ENCODE results near the gene NDFIP2. TPM values are rescaled to one million over a fixed set of nuclear protein-coding genes. Genes with fewer than 3 reads are reported as not detected.

Gene NDFIP2
- total and polyA plus RNA-seq, 5 donors from 2014 or later: 2.9 to 5.4 (median 4.7) TPM

GRCh38 chr13:79540504-79540903 is 59.5 kb downstream of the NDFIP2 start:
- peaks cover 0 to 9% (median under 1%) of the 10 kb centered on the region in 4 donors for H3K4me1 Mint-ChIP-seq
- no peak overlapping the region for H3K27ac Mint-ChIP-seq
- H3K9me3 Mint-ChIP-seq: no peaks in the 10 kb centered on the region
- H3K36me3 ChIP-seq (ENCODE audit: control insufficient read depth, insufficient read depth, low read length): no peaks in the 10 kb centered on the region
- ATAC-seq (ENCODE audit: low read depth in 2 of 2) (no peak), DNase-seq (no peak)
- no peak overlapping the region for H3K27ac ChIP-seq (ENCODE audit: insufficient read depth, low read length, poor library complexity, severe bottlenecking)
- no peaks in the 10 kb centered on the region for H3K36me3 Mint-ChIP-seq
- H3K27me3 Mint-ChIP-seq: no peaks in the 10 kb centered on the region
- H3K4me1 ChIP-seq (ENCODE audit: control insufficient read depth, insufficient read depth, low read length, poor library complexity, severe bottlenecking): no peaks in the 10 kb centered on the region
- no peak overlapping the region for H3K4me3 Mint-ChIP-seq
- no peaks in the 10 kb centered on the region for H3K9me3 ChIP-seq (ENCODE audit: control insufficient read depth in 2 of 2, low read length in 2 of 2)
- no peaks in the 10 kb centered on the region for H3K27me3 ChIP-seq (ENCODE audit: control insufficient read depth, insufficient read depth, low read length)
- no peak overlapping the region for H3K4me3 ChIP-seq (ENCODE audit: low read depth, low read length)

- Histone ChIP-seq H3K27ac (ENCODE audit: insufficient read depth, low read length, poor library complexity, severe bottlenecking) (no peak overlapping the region), H3K4me3 (ENCODE audit: low read depth, low read length) (no peak overlapping the region), H3K27me3 (ENCODE audit: control insufficient read depth, insufficient read depth, low read length) (no peaks in the 10 kb centered on the region), H3K9me3 (ENCODE audit: control insufficient read depth in 2 of 2, low read length in 2 of 2) (no peaks in the 10 kb centered on the region), H3K36me3 (ENCODE audit: control insufficient read depth, insufficient read depth, low read length) (no peaks in the 10 kb centered on the region), H3K4me1 (ENCODE audit: control insufficient read depth, insufficient read depth, low read length, poor library complexity, severe bottlenecking) (no peaks in the 10 kb centered on the region)
- Mint-ChIP-seq H3K4me3 (no peak overlapping the region), H3K4me1 (peaks cover 0 to 6% (median 0%) of the 10 kb centered on the region in 4 donors), H3K27ac (no peak overlapping the region), H3K9me3 (no peaks in the 10 kb centered on the region), H3K36me3 (peaks cover 4% of the 10 kb centered on the region), H3K27me3 (no peaks in the 10 kb centered on the region)
- DNase-seq (peak in 2 of 3 donors; percentile 61 to 85), ATAC-seq (ENCODE audit: low read depth in 2 of 2) (peak; percentile 50 to 59)
These were observed 60.6 kb downstream of the NDFIP2 start for GRCh38 chr13:79541426-79542049.

GRCh38 chr13:79543883-79544282 is 62.9 kb downstream of the NDFIP2 start:
- Mint-ChIP-seq H3K36me3 (peaks cover 4% of the 10 kb centered on the region), H3K27me3 (no peaks in the 10 kb centered on the region), H3K9me3 (no peaks in the 10 kb centered on the region), H3K27ac (no peak overlapping the region), H3K4me3 (no peak overlapping the region), H3K4me1 (peaks cover 0 to 6% (median 0%) of the 10 kb centered on the region in 4 donors)
- no peak overlapping the region for H3K27ac ChIP-seq (ENCODE audit: insufficient read depth, low read length, poor library complexity, severe bottlenecking)
- H3K4me3 ChIP-seq (ENCODE audit: low read depth, low read length): no peak overlapping the region
- DNase-seq (no peak), ATAC-seq (ENCODE audit: low read depth in 2 of 2) (no peak)
- H3K27me3 ChIP-seq (ENCODE audit: control insufficient read depth, insufficient read depth, low read length): no peaks in the 10 kb centered on the region
- H3K9me3 ChIP-seq (ENCODE audit: control insufficient read depth in 2 of 2, low read length in 2 of 2): no peaks in the 10 kb centered on the region
- no peaks in the 10 kb centered on the region for H3K4me1 ChIP-seq (ENCODE audit: control insufficient read depth, insufficient read depth, low read length, poor library complexity, severe bottlenecking)
- H3K36me3 ChIP-seq (ENCODE audit: control insufficient read depth, insufficient read depth, low read length): no peaks in the 10 kb centered on the region

GRCh38 chr13:79547211-79548195 is 66.5 kb downstream of the NDFIP2 start:
- DNase-seq (no peak), ATAC-seq (ENCODE audit: low read depth in 2 of 2) (no peak)
- H3K4me3 ChIP-seq (ENCODE audit: low read depth, low read length): no peak overlapping the region
- no peak overlapping the region for H3K27ac Mint-ChIP-seq
- H3K9me3 ChIP-seq (ENCODE audit: control insufficient read depth in 2 of 2, low read length in 2 of 2): no peaks in the 10 kb centered on the region
- H3K27ac ChIP-seq (ENCODE audit: insufficient read depth, low read length, poor library complexity, severe bottlenecking): no peak overlapping the region
- H3K27me3 ChIP-seq (ENCODE audit: control insufficient read depth, insufficient read depth, low read length): no peaks in the 10 kb centered on the region
- peaks cover 4% of the 10 kb centered on the region for H3K36me3 Mint-ChIP-seq
- no peak overlapping the region for H3K4me3 Mint-ChIP-seq
- no peaks in the 10 kb centered on the region for H3K4me1 ChIP-seq (ENCODE audit: control insufficient read depth, insufficient read depth, low read length, poor library complexity, severe bottlenecking)
- H3K4me1 Mint-ChIP-seq: no peaks in the 10 kb centered on the region
- no peaks in the 10 kb centered on the region for H3K27me3 Mint-ChIP-seq
- no peaks in the 10 kb centered on the region for H3K36me3 ChIP-seq (ENCODE audit: control insufficient read depth, insufficient read depth, low read length)
- H3K9me3 Mint-ChIP-seq: no peaks in the 10 kb centered on the region

GRCh38 chr13:79548902-79549301 is 67.9 kb downstream of the NDFIP2 start:
- Histone ChIP-seq H3K4me3 (ENCODE audit: low read depth, low read length) (no peak overlapping the region), H3K9me3 (ENCODE audit: control insufficient read depth in 2 of 2, low read length in 2 of 2) (no peaks in the 10 kb centered on the region), H3K36me3 (ENCODE audit: control insufficient read depth, insufficient read depth, low read length) (no peaks in the 10 kb centered on the region), H3K27me3 (ENCODE audit: control insufficient read depth, insufficient read depth, low read length) (no peaks in the 10 kb centered on the region), H3K27ac (ENCODE audit: insufficient read depth, low read length, poor library complexity, severe bottlenecking) (no peak overlapping the region), H3K4me1 (ENCODE audit: control insufficient read depth, insufficient read depth, low read length, poor library complexity, severe bottlenecking) (no peaks in the 10 kb centered on the region)
- DNase-seq (no peak), ATAC-seq (ENCODE audit: low read depth in 2 of 2) (no peak)
- H3K4me1 Mint-ChIP-seq: no peaks in the 10 kb centered on the region
- H3K36me3 Mint-ChIP-seq: peaks cover 4% of the 10 kb centered on the region
- H3K27ac Mint-ChIP-seq: no peak overlapping the region
- no peaks in the 10 kb centered on the region for H3K27me3 Mint-ChIP-seq
- H3K9me3 Mint-ChIP-seq: no peaks in the 10 kb centered on the region
- H3K4me3 Mint-ChIP-seq: no peak overlapping the region

- no peaks in the 10 kb centered on the region for H3K9me3 Mint-ChIP-seq
These were observed 68.6 kb downstream of the NDFIP2 start for GRCh38 chr13:79549355-79550106.

GRCh38 chr13:79557666-79558065 is 76.7 kb downstream of the NDFIP2 start:
- H3K27me3 Mint-ChIP-seq: no peaks in the 10 kb centered on the region
- Histone ChIP-seq H3K27me3 (ENCODE audit: control insufficient read depth, insufficient read depth, low read length) (no peaks in the 10 kb centered on the region), H3K36me3 (ENCODE audit: control insufficient read depth, insufficient read depth, low read length) (no peaks in the 10 kb centered on the region), H3K4me3 (ENCODE audit: low read depth, low read length) (no peak overlapping the region), H3K9me3 (ENCODE audit: control insufficient read depth in 2 of 2, low read length in 2 of 2) (peaks cover 4 to 5% of the 10 kb centered on the region in 2 experiments), H3K27ac (ENCODE audit: insufficient read depth, low read length, poor library complexity, severe bottlenecking) (no peak overlapping the region), H3K4me1 (ENCODE audit: control insufficient read depth, insufficient read depth, low read length, poor library complexity, severe bottlenecking) (no peaks in the 10 kb centered on the region)
- peaks cover 0 to 5% (median 0%) of the 10 kb centered on the region in 4 donors for H3K4me1 Mint-ChIP-seq
- DNase-seq (no peak), ATAC-seq (ENCODE audit: low read depth in 2 of 2) (no peak)
- peaks cover 6% of the 10 kb centered on the region for H3K36me3 Mint-ChIP-seq
- peaks cover 0 to 22% (median 6%) of the 10 kb centered on the region in 7 donors for H3K9me3 Mint-ChIP-seq
- no peak overlapping the region for H3K4me3 Mint-ChIP-seq
- H3K27ac Mint-ChIP-seq: no peak overlapping the region

More at GRCh38 chr13:79549355-79550106, 68.6 kb downstream of the NDFIP2 start:
- Histone ChIP-seq H3K27ac (ENCODE audit: insufficient read depth, low read length, poor library complexity, severe bottlenecking) (no peak overlapping the region), H3K27me3 (ENCODE audit: control insufficient read depth, insufficient read depth, low read length) (no peaks in the 10 kb centered on the region), H3K4me1 (ENCODE audit: control insufficient read depth, insufficient read depth, low read length, poor library complexity, severe bottlenecking) (no peaks in the 10 kb centered on the region), H3K9me3 (ENCODE audit: control insufficient read depth in 2 of 2, low read length in 2 of 2) (no peaks in the 10 kb centered on the region), H3K4me3 (ENCODE audit: low read depth, low read length) (no peak overlapping the region), H3K36me3 (ENCODE audit: control insufficient read depth, insufficient read depth, low read length) (no peaks in the 10 kb centered on the region)
- ATAC-seq (ENCODE audit: low read depth in 2 of 2) (no peak), DNase-seq (no peak)
- no peak overlapping the region for H3K27ac Mint-ChIP-seq
- no peak overlapping the region for H3K4me3 Mint-ChIP-seq
- peaks cover 0 to 2% (median 0%) of the 10 kb centered on the region in 4 donors for H3K4me1 Mint-ChIP-seq
- no peaks in the 10 kb centered on the region for H3K27me3 Mint-ChIP-seq
- H3K36me3 Mint-ChIP-seq: peaks cover 4% of the 10 kb centered on the region
